Trophoblast cell (in vitro differentiated cells and primary cell): ENCODE data around the gene PRRX2.
"Not testable (repeated sequence)": the region's sequence is repeated elsewhere in the genome, so short reads cannot be mapped to it uniquely, and the experiment has no call there.

Source experiments
- DNase-seq, 2 donors: peaks; one replicate each; pipeline ENCODE4 v3.0.0-alpha.2; 2016
- H2AFZ ChIP-seq: 2 replicates; pipeline ENCODE4 v1.6.1; 2013; ENCODE audit warnings: low read length, moderate library complexity, mild to moderate bottlenecking; ENCODE audit not compliant: insufficient read depth, poor library complexity
- H2AK5ac ChIP-seq: 2 replicates; pipeline ENCODE4 v1.6.1; 2013; ENCODE audit warnings: mild to moderate bottlenecking, low read length
- H2BK120ac ChIP-seq: 2 replicates; pipeline ENCODE4 v1.6.1; 2013; ENCODE audit warnings: low read length, mild to moderate bottlenecking, moderate library complexity; ENCODE audit not compliant: insufficient read depth, poor library complexity
- H2BK12ac ChIP-seq: 2 replicates; pipeline ENCODE4 v1.6.1; 2013; ENCODE audit warnings: mild to moderate bottlenecking, low read length, moderate library complexity
- H2BK5ac ChIP-seq: 2 replicates; pipeline ENCODE4 v1.6.1; 2013; ENCODE audit warnings: low read length, low read depth, moderate library complexity, mild to moderate bottlenecking; ENCODE audit not compliant: poor library complexity
- H3K14ac ChIP-seq: 2 replicates; pipeline ENCODE4 v1.6.1; 2013; ENCODE audit warnings: mild to moderate bottlenecking, low read length
- H3K18ac ChIP-seq: 2 replicates; pipeline ENCODE4 v1.6.1; 2013; ENCODE audit warnings: mild to moderate bottlenecking, low read length
- H3K23ac ChIP-seq: 2 replicates; pipeline ENCODE4 v1.6.1; 2013; ENCODE audit warnings: low read length
- H3K27ac ChIP-seq: 2 replicates; pipeline ENCODE4 v1.5.1; 2013; ENCODE audit warnings: low read depth, mild to moderate bottlenecking, inconsistent platforms, low read length, moderate library complexity
- H3K27me3 ChIP-seq: 2 replicates; pipeline ENCODE4 v1.6.1; 2013; ENCODE audit warnings: inconsistent platforms, mild to moderate bottlenecking, low read length, moderate library complexity; ENCODE audit not compliant: insufficient read depth
- H3K36me3 ChIP-seq, 2 experiments: 1 replicate in 1 of 2; 2 replicates in 1 of 2; pipeline ENCODE4 v1.6.1; 2013; ENCODE audit warnings: low read length in 2 of 2, mild to moderate bottlenecking in 2 of 2, moderate library complexity in 1 of 2; ENCODE audit not compliant: insufficient read depth in 2 of 2, control insufficient read depth in 1 of 2
- H3K4ac ChIP-seq: 2 replicates; pipeline ENCODE4 v1.6.1; 2013; ENCODE audit warnings: low read depth, mild to moderate bottlenecking, low read length, moderate library complexity
- H3K4me1 ChIP-seq, 2 experiments: 1 replicate in 1 of 2; 2 replicates in 1 of 2; pipeline ENCODE4 v1.6.1; 2013; ENCODE audit warnings: low read length in 2 of 2, mild to moderate bottlenecking in 2 of 2, moderate library complexity in 1 of 2; ENCODE audit not compliant: insufficient read depth in 2 of 2, control insufficient read depth in 1 of 2
- H3K4me2 ChIP-seq: 2 replicates; pipeline ENCODE4 v1.6.1; 2013; ENCODE audit warnings: inconsistent platforms, mild to moderate bottlenecking, low read length, moderate library complexity
- H3K4me3 ChIP-seq: 2 replicates; pipeline ENCODE4 v1.5.1; 2013; ENCODE audit warnings: mild to moderate bottlenecking, low read depth, low read length, inconsistent platforms
- H3K79me1 ChIP-seq: one replicate; pipeline ENCODE4 v1.6.1; 2013; ENCODE audit warnings: low read length
- H3K79me2 ChIP-seq: 2 replicates; pipeline ENCODE4 v1.6.1; 2013; ENCODE audit warnings: low read length, mild to moderate bottlenecking; ENCODE audit not compliant: control insufficient read depth, insufficient read depth, poor library complexity
- H3K9ac ChIP-seq: 2 replicates; pipeline ENCODE4 v1.6.1; 2013; ENCODE audit warnings: mild to moderate bottlenecking, low read length
- H3K9me3 ChIP-seq: 2 replicates; pipeline ENCODE4 v1.6.1; 2013; ENCODE audit warnings: low read depth, mild to moderate bottlenecking, control low read depth, inconsistent platforms, low read length; ENCODE audit not compliant: insufficient read depth
- H4K12ac ChIP-seq: 2 replicates; pipeline ENCODE4 v1.6.1; 2013; ENCODE audit warnings: low read depth, mild to moderate bottlenecking, low read length, moderate library complexity
- H4K8ac ChIP-seq: 2 replicates; pipeline ENCODE4 v1.6.1; 2013; ENCODE audit warnings: low read depth, mild to moderate bottlenecking, low read length, moderate library complexity
- H4K91ac ChIP-seq: one replicate; pipeline ENCODE4 v1.6.1; 2013; ENCODE audit warnings: low read depth, mild to moderate bottlenecking, low read length, moderate library complexity
- WGBS: extraction: QIAGEN DNeasy Blood & Tissue Kit; methylation state at CpG from one replicate; pipeline ENCODE4 v1.1.7; 2013; ENCODE audit warnings: missing lambda C conversion rate; ENCODE audit not compliant: insufficient read length, insufficient coverage; ENCODE audit errors: extremely low coverage; 5-methylcytosine and 5-hydroxymethylcytosine counted together

The PRRX2 gene

DNA sequence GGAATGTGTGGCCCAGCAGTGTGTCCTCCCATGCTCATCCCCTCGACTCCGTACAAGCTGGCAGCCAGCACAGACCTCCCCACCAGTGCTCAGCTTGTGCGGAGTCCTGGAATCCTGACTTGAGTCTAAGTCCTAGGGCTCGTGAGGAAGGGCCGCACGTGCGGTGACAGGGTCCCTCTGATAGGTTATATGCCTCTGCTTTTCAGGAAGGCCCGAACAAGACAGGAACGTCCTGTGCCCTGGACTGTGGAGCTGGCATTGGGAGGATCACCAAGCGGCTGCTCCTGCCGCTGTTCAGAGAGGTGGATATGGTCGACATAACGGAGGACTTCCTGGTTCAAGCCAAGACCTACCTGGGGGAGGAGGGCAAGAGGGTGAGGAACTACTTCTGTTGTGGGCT, 31.6 kb upstream of the PRRX2 start:
- DNase-seq, result no peak
- Histone ChIP-seq H3K14ac (no peak overlapping the region), H3K4me3 (no peak overlapping the region), H3K4ac (no peak overlapping the region), H3K36me3 (peaks cover 65 to 72% of the 10 kb centered on the region in 2 experiments), H3K23ac (no peak overlapping the region), H3K4me1 (peaks cover 0 to 2% of the 10 kb centered on the region in 2 experiments), H3K27me3 (no peaks in the 10 kb centered on the region), H3K9ac (no peak overlapping the region), H3K9me3 (peaks cover 2% of the 10 kb centered on the region), H4K12ac (no peak overlapping the region), H4K91ac (no peak overlapping the region), H3K79me1 (no peaks in the 10 kb centered on the region), H4K8ac (no peak overlapping the region), H2AK5ac (no peak overlapping the region), H3K79me2 (peaks cover 6% of the 10 kb centered on the region), H3K18ac (no peak overlapping the region), H2BK5ac (no peak overlapping the region), H2AFZ (no peak overlapping the region), H2BK120ac (no peak overlapping the region), H2BK12ac (no peak overlapping the region), H3K27ac (no peak overlapping the region), H3K4me2 (no peak overlapping the region)
- WGBS, result no CpG with 5 or more reads among the region's 13 CpGs

DNA sequence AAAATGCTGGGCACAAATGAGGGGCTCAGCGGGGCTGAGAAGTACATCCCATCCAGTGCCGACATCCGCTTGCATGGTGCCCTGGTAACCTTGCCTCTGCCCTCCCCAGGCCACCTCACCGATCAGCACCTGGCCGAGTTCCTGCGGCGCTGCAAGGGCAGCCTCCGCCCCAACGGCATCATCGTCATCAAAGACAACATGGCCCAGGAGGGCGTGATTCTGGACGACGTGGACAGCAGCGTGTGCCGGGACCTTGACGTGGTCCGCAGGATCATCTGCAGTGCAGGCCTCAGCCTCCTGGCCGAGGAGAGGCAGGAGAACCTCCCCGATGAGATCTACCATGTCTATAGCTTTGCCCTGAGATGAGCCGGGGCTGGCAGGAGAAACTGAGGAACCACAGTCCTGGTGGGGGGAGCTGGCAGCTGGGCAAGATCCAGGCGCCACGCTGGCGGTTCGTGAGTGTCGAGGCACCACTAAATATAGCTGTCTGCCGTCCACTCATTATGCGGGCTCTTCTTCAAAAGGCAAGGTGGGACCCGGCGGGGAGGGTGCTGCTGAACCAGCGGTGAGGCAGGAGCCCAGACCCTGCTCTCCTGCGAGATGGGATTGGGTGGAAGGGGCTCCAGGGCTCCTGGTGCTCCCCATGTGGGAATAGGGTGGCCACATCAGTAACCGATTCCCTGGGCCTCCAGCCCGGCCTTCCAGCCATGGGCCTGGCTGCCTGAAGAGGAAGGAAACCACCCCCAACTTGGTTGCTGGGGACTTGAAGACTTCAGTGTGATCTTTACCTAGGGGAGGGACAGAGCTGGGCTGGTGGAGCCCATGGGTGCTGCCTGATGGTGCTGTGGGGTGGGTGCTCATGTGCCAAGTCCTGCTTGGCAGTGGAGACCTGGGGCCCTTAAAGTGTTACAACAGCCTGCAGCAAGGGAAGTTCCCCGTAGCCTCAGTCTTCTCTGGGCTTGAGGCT, 30.1 kb upstream of the PRRX2 start:
- no peak overlapping the region for H3K4me2 ChIP-seq
- H3K4ac ChIP-seq, result no peak overlapping the region
- no peak overlapping the region for H2BK5ac ChIP-seq
- H4K91ac ChIP-seq, result no peak overlapping the region
- no peak overlapping the region for H2AFZ ChIP-seq
- H2BK12ac ChIP-seq, result no peak overlapping the region
- WGBS, result no CpG with 5 or more reads among the region's 34 CpGs
- H3K9me3 ChIP-seq, result peaks cover 2% of the 10 kb centered on the region
- H2AK5ac ChIP-seq, result no peak overlapping the region
- no peak overlapping the region for H2BK120ac ChIP-seq
- peak overlapping the region; percentile 6 for H3K4me3 ChIP-seq
- H3K36me3 ChIP-seq, result peaks cover 66 to 80% of the 10 kb centered on the region in 2 experiments
- no peak overlapping the region for H4K12ac ChIP-seq
- no peak for DNase-seq
- no peak overlapping the region for H3K14ac ChIP-seq
- H3K27ac ChIP-seq, result no peak overlapping the region
- no peak overlapping the region for H4K8ac ChIP-seq
- H3K9ac ChIP-seq, result no peak overlapping the region
- no peak overlapping the region for H3K23ac ChIP-seq
- peaks cover 0 to 2% of the 10 kb centered on the region in 2 experiments for H3K4me1 ChIP-seq
- no peaks in the 10 kb centered on the region for H3K79me1 ChIP-seq
- H3K27me3 ChIP-seq, result no peaks in the 10 kb centered on the region
- H3K18ac ChIP-seq, result no peak overlapping the region
- peaks cover 6% of the 10 kb centered on the region for H3K79me2 ChIP-seq

DNA sequence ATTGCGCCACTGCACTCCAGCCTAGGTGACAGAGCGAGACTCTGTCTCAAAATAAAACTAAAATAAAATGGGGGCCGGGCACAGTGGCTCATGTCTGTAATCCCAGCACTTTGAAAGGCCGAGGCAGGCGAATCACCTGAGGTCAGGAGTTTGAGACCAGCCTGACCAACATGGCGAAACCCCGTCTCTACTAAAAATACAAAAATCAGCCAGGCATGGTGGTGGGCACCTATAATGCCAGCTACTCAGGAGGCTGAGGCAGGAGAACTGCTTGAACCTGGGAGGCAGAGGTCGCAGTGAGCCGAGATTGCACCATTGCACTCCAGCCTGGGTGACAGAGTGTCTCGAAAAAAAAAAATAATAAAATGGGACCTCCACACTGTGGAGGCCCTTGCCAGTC, 29.1 kb upstream of the PRRX2 start:
- not testable (repeated sequence) for H3K4ac ChIP-seq, H3K79me1 ChIP-seq, H3K4me1 ChIP-seq, H2BK120ac ChIP-seq, H2AFZ ChIP-seq, H3K18ac ChIP-seq, H2BK5ac ChIP-seq, H4K91ac ChIP-seq, H2BK12ac ChIP-seq, H3K27ac ChIP-seq, H2AK5ac ChIP-seq, H3K79me2 ChIP-seq, DNase-seq, H3K14ac ChIP-seq, H3K4me2 ChIP-seq, H3K4me3 ChIP-seq, H3K9ac ChIP-seq, H3K27me3 ChIP-seq, H4K8ac ChIP-seq, H3K23ac ChIP-seq, H3K9me3 ChIP-seq, H4K12ac ChIP-seq
- WGBS, result no CpG with 5 or more reads among the region's 10 CpGs
- peaks cover 69 to 80% of the 10 kb centered on the region in 2 experiments for H3K36me3 ChIP-seq

DNA sequence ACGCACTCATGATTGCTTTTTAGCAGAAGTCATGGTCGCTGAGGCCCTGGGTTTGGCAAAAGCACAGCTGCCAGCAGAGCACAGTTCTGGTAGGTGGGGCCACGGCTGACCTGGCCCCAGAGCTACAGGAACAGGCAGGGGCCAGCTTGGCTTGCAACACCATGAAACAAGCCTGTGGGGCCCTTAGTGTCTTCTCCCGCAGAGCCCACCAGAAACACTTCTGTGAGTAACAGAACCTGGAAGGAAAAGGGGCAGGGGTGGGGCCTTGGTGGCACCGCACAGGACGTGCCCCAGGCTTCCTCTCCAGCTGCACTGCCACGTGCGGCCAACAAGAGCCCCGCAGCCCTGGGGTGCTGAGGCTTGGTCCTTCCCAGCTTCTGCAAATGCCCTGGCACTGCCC, 28.3 kb upstream of the PRRX2 start:
- Histone ChIP-seq H3K36me3 (peaks cover 64 to 73% of the 10 kb centered on the region in 2 experiments), H4K91ac (no peak overlapping the region), H2BK120ac (no peak overlapping the region), H3K27me3 (no peaks in the 10 kb centered on the region), H3K9ac (no peak overlapping the region), H2BK5ac (no peak overlapping the region), H3K4me2 (no peak overlapping the region), H3K23ac (no peak overlapping the region), H3K9me3 (peaks cover 2% of the 10 kb centered on the region), H3K79me2 (peaks cover 10% of the 10 kb centered on the region), H3K79me1 (peaks cover 4% of the 10 kb centered on the region), H2AFZ (no peak overlapping the region), H2AK5ac (no peak overlapping the region), H3K27ac (no peak overlapping the region), H4K12ac (no peak overlapping the region), H3K4me3 (no peak overlapping the region), H3K4me1 (peaks cover 8 to 10% of the 10 kb centered on the region in 2 experiments), H3K14ac (no peak overlapping the region), H3K4ac (no peak overlapping the region), H3K18ac (no peak overlapping the region), H4K8ac (no peak overlapping the region), H2BK12ac (no peak overlapping the region)
- no peak for DNase-seq
- WGBS, result no CpG with 5 or more reads among the region's 9 CpGs
